SW480 (cell line): ENCODE data around the gene OLIG3.

Experiments
- DNase-seq: peaks from one replicate; pipeline ENCODE4 v3.0.0-alpha.2; 2016; ENCODE audit warnings: low spot score

Gene OLIG3

DNA sequence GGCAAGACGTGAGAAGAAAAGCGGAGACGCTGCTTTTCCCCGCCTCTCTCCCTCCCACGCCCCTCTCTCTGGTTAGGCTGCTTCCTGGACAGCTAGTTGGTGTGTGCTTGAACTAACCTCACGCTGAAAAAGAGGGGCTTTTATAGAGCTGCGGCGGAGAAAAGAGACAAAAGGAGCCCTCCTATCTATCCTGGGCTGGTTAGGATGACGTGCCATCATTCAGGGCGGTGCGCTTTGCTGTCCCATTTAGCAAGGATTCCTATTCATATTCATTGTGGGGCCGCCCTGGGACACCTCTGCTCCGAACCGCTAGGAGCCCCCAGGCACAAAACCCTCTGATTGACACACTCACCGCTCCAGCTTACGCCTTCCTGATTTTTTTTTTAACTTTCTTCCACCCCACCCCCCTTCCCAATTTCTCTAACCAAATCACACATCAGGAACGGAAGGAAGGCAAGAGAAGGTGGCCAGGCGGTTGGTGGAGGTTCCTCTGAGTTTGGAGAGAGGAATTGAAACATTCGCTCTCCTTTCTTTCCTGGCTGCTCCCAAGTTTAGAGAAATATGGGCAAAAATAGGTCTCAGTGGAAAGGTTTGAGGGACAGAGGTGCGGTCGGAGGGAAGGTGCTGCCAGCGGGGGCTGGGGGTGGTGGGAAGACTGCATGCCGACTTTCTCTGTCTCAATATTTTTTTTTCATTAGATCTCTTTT lies at the start of gene OLIG3:
TSS of gene OLIG3 (minus strand) at position 114 of the 707 bp plus-strand sequence. CDS start 224 bp downstream, outside the sequence.
- DNase-seq = no peak

DNA sequence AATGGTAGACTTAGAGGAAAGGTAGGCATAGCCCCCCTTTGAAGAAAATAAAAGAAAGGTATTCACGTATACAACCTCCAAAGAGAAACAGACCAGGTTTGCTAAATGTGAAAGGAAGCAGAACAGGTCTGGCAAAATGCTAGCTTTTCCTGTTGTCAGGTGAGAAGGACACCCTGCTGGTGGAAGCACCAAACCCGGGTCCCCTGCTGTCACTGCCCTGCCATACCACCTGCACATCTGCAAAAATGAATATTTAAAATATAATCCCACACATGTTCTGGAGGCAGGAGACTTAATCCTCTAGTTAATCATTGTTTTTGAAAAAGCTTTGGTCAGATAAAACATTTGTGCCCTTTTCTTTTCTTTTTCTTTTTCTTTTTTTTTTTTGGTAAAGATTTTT lies 48.9 kb upstream of the OLIG3 start:
- no peak for DNase-seq

DNA sequence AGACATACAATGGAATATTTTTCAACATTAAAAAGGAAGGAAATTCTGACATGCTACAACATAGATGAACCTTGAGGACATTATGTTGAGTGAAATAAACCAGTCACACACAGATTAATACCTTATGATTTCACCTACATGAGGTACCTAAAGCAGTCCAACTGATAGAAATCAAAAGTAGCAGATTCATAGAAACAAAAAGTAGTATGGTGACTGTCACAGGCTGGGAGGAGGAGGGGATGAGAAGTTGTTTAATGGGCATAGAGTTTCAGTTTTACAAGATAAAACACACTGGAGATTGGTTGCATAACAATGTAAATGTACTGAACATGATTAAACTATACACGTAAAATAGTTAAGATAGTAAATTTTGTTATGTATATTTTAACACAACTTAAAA lies 48.5 kb upstream of the OLIG3 start:
- DNase-seq = no peak

DNA sequence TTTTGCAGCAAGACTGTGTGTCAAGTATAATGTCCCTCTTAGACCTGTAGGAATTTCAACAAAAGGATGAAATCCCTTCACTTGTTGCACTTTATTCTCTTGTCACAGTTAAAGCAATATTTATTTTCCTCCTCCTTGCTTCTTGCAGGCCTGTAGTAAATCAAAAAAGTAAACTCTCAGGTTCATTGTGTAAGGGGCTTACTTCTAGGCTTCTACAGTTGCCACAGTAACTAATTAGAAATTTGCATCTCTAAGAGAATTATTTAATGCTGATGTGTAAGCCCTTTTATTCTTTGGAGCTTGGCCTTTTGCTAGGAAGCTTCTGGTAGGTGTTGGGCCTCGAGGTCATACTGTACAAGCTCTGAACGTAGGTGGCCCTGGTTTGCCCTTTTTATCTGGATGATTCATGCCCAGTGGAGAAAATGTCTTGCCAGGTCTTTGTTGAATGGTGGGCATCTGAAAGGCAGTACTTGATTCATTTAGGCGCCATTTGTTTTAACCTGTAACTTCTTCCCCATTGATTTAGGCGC lies 47.4 kb upstream of the OLIG3 start:
- no peak for DNase-seq

- no peak for DNase-seq
Measured at GRCh38 chr6:137536104-137536773, 42.0 kb upstream of the OLIG3 start.

DNA sequence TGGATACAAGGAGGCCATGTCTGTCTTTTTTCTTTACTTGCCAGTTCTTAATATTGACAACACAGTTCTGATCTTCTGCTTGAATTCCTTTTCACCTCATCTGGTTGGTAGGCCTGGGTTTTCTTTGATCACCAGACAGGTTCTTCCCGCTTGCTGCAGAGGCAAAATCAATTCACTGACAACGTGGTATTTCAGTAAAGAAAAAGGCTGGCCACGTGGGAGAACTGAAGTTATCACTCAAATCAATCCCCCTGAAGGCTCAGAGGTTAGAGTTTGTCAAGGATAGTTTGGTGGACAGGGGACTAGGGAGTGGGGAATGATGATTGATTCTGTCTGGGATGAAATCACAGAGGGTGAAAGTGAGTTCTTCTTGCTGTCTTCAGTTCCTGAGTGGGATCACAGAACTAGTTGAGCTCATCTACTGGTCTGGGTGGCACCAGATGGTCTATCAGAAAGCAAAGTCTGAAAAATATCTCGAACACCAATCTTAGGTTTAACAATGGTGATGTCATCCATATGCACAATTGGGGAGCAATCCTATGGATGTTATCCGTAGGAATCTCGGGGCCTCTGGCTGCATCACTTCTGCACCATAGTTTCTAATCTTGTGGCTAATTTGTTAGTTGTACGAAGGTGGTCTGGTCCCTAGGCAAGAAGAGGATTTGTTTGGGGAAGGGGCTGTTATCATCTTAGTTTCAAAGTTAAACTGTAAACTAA lies 37.3 kb upstream of the OLIG3 start:
- no peak for DNase-seq

DNA sequence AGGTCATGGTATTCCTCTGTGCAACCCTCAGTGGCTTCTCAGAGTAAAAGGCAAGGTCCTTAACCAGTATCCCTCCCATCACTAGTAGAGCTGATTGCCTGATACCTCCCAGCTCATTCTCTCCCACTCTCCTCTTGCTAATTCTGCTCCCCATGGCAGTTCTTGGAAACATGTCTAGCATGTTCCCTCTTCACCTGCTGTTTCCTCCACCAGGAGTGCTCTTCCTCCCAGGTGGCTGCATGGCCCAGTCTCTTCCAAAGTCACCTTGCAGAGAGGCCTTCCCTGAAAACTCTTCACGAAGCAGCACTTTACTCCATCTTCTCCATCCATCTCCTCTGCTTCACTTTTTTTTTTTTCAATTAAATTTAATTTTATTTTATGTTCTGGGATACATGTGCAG lies 36.2 kb upstream of the OLIG3 start:
- no peak for DNase-seq

DNA sequence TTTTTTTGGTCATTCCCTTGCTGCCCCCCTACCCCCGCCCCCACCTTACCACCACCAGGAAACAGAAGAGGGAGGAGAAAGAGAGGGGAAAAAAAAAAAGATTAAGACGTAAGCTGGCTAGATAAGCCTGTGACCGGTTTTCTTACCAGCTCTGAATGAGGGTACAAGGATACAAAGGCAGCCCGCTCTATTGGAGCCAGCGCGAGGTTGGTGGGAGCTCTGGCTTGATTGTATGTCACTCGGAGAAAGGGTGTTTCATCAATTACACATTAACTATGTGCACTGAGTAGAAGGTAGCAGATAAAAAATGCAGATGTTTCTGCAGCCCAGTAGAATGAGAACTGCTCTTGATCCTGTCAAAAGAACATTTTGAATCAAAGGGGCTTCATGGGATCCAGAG lies 28.6 kb upstream of the OLIG3 start:
- no peak for DNase-seq

DNA sequence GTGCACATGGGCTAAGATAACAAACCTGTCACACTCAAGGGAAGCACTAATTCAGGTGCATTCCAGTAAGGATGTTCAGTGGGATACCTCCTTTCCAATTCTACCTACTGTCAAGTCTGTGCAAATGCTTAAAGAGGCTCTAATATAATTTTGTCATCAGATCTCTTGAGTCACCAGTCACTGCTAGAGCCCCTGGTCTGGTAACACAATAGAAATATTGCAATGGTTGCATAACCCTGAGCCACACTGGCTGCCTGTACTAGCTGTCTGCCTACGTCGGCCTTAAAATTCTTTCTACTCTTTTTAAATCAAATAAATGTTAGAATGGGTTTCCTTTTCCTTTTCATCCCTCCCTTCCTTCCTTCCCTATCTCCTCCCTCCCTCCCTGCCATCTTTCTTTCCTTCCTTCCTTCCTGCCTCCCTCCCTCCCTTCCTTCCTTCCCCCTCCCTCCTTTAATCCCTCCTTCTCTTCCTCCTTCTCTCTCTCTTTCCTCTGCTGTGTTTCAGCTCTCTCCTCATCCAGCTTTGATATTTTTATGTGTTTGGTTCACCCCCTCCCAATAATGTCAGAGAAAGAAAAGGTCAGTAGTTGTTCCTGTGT lies 28.1 kb upstream of the OLIG3 start:
- no peak for DNase-seq

DNA sequence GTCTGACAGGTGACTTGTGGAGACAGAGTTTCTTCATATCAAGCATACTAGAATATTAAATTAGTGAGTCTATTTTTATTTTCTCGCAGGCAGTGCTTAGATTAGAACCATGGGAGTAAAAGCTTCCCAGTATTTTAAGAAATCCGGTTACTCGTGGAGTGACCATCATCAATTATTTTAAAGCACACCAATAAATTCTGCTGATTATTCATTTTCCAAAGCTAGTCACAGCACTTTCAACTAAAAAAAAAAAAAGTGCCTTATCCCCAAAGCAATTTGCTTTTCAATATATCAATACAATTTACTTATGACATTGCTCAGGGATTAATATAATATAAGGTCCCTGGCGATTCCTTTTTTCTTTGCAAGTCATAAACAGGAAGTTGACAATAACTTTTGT lies 26.3 kb upstream of the OLIG3 start:
- DNase-seq = no peak

- DNase-seq = no peak
Measured at GRCh38 chr6:137519629-137520176, 25.5 kb upstream of the OLIG3 start.

DNA sequence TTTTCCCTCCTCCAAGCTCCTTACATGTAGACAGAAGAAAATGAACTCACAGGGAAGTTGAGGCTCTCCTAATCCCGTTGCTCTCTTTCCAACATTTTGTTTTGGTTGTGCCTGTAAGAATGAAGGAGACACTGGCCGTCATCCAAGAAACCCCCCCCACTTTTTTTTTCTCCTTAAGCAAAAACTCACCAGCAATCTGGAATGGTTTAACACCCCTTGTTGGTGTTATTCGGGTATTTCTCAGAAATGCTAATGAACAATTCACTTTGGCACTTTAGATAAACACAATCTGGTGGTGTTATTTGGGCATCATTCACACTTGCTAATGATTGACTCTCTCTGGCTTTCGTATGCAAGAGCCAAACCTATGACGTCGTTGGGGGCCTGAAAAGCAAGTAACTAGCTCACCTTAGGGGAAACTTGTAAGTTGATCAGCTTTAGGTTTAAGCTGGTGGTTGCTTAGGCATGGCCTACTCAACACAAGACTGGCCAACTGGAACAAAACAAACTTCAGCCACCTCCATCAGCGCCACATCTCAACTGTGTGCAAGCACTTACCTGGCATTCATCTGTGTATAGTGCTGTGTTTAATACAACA lies 24.3 kb upstream of the OLIG3 start:
- DNase-seq = no peak

DNA sequence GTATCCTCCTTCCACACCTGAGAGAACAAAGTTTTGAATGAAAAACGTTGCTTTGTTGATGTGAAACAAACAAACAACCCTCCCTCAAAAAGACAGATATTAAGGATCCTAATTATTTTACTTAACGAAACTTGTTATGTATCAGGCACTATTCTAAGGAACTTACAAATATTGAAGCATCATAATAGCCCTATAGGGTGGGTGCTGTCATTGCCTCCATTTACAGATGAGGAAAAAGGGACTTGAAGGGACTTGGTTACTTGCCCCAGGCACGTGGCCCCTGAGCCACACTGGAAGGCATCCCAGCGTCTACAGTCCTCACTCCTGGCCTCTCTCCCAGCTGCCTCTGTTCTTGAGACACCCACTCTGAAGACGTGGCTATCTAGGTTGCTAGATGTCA lies 20.2 kb upstream of the OLIG3 start:
- DNase-seq = no peak

- no peak for DNase-seq
Measured at GRCh38 chr6:137512757-137513605, 18.8 kb upstream of the OLIG3 start.

GRCh38 chr6:137510923-137511322 lies 16.7 kb upstream of the OLIG3 start:
- DNase-seq = no peak

GRCh38 chr6:137498481-137499190 lies 4.4 kb upstream of the OLIG3 start:
- DNase-seq = no peak

- no peak for DNase-seq
Measured at GRCh38 chr6:137497721-137498463, 3.7 kb upstream of the OLIG3 start.

DNA sequence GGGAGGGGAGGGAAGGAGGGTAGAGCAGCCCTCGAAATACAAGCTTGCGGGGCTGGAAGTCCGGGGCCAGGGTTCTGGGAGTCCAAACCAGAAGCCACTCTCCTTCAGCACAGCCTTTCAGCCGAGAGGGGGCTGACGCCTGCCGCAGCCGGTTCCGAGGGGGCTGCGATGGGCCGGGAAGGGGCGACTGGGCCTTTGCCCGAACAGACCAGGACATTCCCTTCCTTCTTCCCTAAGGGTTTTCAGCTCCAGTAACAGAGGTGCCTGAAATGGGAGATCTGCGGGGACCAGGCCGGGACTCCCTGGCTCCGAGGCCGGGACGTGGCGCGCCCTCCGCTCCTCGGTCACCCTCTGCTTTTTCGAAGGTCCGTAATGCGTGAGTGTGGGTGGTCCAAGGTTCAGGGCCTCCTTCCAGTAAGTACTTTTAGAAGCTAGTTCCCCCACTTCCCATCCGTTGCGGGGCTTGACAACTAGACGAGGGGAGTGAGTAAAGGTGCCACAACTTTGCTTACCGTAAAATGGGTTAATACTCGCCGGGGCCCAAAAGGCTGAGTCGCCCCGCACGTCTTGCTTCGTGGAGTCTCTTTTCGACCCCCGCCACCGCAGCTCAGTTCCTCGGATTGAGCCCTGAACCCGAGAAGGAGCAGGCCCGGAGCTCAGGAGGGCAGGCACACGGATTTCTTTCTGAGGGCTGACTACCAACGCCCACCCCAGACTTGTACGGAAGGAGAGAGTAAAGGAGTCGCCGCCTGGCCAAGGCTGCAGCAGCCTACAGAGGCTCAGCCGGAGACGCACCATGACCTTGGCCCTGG lies 2.9 kb upstream of the OLIG3 start:
- DNase-seq = no peak

GRCh38 chr6:137496368-137496767 lies 2.2 kb upstream of the OLIG3 start:
- DNase-seq = no peak
